GM18508 (cell line): Measurements from ENCODE around the gene CX3CR1.

ENCODE experiments used
- ATAC-seq: cut with Tn5 transposase; IDR thresholded peaks from one replicate; pipeline ENCODE4 v1.9.1; 2021; ENCODE audit warnings: moderate number of reproducible peaks; ENCODE audit not compliant: insufficient read depth, unreplicated experiment

CX3CR1 gene

DNA sequence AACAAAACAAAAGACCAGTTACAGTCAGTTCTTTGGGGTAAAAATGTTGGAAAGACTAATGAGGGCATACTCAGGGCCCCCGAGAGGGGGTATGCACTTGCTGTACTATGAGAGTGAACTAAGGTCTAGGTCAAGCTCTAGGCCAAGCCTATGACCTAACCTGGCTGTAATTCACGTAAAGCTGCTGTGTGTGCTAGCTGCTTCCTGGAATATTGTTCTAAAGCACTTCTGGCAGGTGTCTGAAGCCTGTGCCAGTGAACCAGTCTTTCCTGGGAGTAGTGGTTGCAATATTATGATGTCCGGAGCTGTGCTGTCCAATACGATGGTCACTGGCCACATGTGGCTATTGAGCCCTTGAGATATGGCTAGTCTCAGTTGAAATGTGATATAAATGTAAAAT is 13.1 kb upstream of the CX3CR1 start:
- no peak for ATAC-seq

- no peak for ATAC-seq
Measured at GRCh38 chr3:39291903-39292329, 12.1 kb upstream of the CX3CR1 start.

DNA sequence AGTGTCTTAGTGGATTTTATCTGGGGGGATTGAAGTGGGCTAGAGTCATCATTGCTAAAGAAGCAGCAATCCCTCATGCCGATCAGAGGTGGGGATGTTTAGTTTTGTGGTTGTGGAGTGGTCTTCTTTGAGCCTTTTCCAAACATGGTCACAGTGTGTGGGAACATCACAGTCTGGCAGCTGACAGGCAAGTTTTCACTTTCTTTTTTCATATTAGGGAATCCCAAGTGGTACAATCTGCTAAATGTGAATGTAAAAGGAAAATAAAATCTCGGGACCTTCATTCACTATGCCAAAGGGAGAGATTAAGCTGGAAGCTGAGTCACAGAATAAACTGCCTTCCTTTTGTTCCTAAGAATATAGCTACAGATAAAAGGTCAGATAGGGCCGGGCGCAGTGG is 10.4 kb upstream of the CX3CR1 start:
- ATAC-seq, result no peak

GRCh38 chr3:39289107-39289506 is 9.3 kb upstream of the CX3CR1 start:
- ATAC-seq, result no peak

DNA sequence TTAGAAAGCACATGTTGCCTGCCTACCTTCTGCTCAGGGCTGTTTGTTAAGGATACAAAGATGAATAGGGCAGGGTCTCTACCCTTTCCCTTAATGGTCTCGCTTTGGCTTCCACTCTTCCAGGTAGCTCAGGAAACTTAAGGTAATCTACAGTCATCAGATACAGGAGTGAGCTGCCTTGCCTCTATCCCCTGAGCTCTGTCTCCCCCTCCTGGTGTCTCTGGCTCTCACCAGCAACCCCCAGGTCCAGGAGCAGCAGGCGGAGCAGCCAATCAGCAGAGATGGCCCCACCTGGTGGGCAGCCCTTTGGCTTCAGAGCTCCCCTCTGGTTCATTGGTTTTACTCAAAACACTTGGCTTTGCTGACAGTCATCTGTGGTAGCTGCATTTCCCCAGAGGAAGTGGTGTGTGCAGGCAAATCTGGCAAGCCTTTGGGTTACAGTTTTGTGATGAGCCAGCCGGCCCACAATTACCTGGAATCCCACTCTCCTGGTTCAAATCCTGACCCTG is 8.5 kb upstream of the CX3CR1 start:
- peak; percentile 90 for ATAC-seq

DNA sequence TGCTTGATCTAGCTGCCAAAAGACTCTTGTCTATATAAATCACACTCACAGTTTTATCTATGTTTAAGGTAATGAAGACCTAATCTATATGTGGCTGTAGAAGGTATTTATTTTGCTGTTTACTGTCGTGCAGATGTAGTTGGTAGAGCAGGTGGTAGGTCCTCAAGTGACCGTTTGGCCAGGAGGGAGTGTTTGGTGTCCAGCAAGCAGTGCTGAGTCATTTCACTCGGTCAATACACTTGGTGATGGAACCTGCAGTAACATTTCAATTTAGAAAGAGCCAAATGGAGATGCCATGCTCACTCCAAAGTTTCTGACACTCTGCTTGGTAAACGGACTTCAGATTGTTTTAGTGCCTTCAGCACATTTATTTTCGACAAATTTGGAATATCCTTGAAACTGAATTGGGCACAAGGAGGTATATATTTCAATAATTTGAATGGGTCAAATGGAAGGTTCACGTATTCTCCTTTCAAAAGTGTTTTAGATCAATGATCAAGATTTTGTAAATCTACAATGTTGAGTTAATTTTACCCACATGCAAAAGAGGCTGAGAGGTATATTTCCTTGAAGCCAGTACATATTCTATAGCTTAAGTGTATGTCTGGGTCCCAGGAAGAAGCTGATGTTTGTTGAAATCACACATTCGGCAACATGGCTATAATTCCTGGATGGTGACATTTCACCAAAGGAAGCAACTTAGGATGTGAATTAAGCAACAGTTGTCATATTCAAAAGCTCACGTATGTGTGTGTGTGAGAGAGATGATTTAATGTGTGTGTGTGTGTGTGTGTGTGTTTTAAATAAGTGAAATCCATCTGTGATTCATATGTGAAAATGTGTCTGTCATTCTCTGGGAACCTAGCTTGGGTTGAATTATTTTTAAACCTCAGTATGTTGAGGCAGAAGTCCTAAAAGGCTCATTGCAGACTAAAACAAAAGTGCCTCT is 7.7 kb upstream of the CX3CR1 start:
- no peak for ATAC-seq

DNA sequence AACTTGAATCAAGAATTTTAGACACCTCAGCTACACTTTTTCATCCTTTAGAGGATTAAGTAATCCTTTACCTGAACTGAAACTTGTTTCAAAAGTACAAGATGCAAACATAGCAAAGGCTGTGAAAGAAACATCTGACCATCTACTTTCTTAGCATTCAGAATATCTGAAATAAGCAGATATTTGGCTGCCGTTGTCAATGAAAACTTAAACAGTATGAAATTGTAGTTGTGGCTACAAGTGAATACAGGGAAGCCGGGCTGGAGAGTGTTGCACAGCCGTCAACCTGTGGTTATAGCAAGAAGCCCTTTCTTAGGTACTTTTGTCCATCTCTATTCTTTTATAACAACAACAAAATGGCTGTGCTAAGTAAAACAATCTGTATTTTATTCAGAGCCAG is 6.9 kb upstream of the CX3CR1 start:
- no peak for ATAC-seq

DNA sequence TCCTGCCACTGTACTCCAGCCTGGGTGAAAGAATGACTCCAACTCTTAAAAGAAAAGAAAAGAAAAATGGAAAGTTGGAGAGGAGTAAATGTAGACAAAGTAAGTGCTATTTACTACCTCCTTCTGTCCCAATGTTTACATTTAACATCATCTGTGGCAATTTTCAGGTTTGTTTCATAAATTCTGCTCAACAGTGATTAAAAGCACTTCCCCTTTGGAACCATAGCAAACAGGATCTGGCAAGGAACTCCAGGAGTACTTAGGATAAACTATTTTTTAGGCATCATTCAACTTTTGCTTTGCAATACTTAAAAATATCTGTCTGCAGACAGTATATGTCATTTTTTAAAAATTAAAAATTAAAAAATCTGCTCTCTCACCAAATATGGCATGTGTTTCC is 5.5 kb upstream of the CX3CR1 start:
- ATAC-seq, result no peak

GRCh38 chr3:39284457-39284881 is 4.6 kb upstream of the CX3CR1 start:
- ATAC-seq, result no peak

GRCh38 chr3:39282057-39282456 is 2.2 kb upstream of the CX3CR1 start:
- ATAC-seq, result no peak

DNA sequence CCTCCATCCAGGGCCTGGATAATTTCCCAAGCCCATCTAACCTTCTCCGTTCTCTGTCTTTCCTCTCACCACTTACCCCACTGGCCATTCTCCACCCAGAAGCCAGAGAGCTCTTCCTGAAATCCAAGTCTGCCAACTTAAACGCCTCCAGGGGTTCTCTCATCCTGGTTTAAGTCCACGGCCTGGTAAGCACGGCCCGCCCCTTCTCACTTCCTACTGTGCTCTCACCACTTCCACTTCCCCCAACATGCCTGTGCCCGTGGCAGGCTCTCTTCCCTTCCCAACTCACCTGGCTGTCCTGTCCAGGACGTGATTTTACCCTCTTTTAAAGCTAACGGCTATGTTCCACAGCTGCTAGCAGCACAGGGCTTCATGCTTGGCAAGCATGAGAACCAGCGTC is 1.7 kb upstream of the CX3CR1 start:
- no peak for ATAC-seq

GRCh38 chr3:39280571-39280970 is 735 bp upstream of the CX3CR1 start:
- no peak for ATAC-seq

- ATAC-seq, result no peak
Measured at GRCh38 chr3:39278616-39278935, 1.3 kb downstream of the CX3CR1 start.

- ATAC-seq, result no peak
Measured at GRCh38 chr3:39277893-39278615, 1.8 kb downstream of the CX3CR1 start.

GRCh38 chr3:39276746-39277145 is 3.1 kb downstream of the CX3CR1 start:
- ATAC-seq, result no peak

DNA sequence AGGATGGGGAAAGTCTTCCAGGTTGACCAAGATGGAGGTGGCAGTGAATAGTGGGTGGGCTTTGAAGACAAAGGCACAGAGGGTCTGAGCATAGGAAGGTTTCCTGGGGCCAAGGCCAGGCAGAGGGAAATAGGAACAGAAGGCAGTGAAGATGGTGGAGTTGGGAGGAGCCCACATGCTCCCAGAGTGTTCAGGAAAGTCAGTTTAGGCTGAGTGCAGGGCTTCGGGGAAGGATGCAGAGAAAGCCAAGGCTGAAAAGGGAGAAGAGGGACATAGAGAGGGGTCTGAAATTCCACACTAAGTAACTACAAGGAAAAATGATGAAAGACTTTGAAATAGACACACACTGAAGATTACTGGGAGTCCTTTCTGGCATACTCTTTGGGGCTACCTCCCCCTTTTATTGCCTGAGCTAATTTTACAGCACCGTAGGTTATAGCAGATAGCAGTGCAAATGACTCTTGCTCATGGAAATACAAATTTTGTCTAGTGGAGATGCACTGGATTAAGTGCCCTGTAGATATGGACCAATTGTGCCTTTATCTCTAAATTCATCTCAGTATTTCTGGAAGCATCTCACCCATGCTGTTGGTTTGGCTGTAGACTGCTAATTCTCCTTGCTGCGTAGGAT is 3.8 kb downstream of the CX3CR1 start:
- ATAC-seq, result no peak

DNA sequence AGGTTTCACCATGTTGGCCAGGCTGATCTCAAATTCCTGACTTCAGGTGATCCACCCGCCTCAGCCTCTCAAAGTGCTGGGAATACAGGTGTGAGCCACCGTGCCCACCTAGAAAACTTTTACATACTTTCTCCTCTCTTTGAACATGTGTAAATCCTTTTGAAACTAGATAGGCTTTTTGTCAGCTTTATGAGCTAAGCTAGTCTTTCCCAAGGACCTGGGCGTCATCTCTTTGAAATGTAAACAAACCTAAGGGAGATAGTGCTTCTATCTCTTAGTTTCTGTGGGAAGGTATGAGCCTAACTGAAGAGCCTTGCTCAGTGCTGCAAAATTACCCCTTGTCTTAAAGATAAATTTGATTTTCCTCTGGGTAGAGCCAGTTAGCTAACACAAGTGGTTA is 4.8 kb downstream of the CX3CR1 start:
- ATAC-seq, result no peak

- no peak for ATAC-seq
Measured at GRCh38 chr3:39273119-39273518, 6.7 kb downstream of the CX3CR1 start.

GRCh38 chr3:39272191-39272590 is 7.6 kb downstream of the CX3CR1 start:
- no peak for ATAC-seq

DNA sequence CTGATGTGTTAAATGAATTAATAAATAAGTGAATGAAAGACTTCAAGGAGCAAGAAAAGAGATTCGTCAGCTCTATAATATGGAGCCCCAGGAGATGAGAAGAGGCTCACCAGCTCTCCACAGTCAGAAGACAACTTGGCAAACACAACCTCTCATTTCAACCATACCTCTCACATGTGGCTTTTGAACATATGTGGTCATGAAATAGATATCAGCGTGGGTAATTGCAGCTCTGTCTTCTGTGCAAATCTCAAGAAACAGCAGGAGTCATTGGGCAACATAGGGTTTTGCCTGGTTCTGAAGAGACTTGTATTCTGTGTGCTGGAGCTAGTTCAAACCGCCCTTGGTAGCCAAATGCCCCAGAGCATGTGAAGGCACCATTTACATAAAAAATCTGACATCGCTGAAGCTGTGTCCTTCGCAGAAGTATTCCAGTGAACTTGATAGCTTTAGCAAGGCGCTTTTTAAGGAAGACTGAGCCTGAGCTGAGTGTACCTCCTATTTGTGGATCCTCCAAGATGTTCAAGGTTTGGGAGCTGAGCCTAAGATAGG is 8.4 kb downstream of the CX3CR1 start:
- ATAC-seq, result no peak

GRCh38 chr3:39269528-39269927 is 10.3 kb downstream of the CX3CR1 start:
- no peak for ATAC-seq
